GM23248 (cell line): ENCODE data around the gene ZBTB44.

Source experiments
- EZH2 ChIP-seq: fragments of 200-600 bp; sonication (generic); IDR thresholded peaks from 2 replicates; pipeline ENCODE4 v1.6.1; 2018; ENCODE audit warnings: antibody characterized with exemption, mild to moderate bottlenecking; ENCODE audit not compliant: insufficient read depth, poor library complexity, severe bottlenecking
- EZH2phosphoT487 ChIP-seq: fragments of 200-600 bp; sonication (generic); IDR thresholded peaks from 2 replicates; pipeline ENCODE4 v1.6.1; 2018; ENCODE audit warnings: antibody characterized with exemption, moderate library complexity, mild to moderate bottlenecking, low read depth; ENCODE audit not compliant: insufficient read depth

GRCh38 chr11:130209954-130210854 lies 104.5 kb downstream of the ZBTB44 start:
- TF ChIP-seq EZH2phosphoT487 (no peak), EZH2 (no peak)
